Measurements from ENCODE around the gene WFDC1.

WFDC1 gene

DNA sequence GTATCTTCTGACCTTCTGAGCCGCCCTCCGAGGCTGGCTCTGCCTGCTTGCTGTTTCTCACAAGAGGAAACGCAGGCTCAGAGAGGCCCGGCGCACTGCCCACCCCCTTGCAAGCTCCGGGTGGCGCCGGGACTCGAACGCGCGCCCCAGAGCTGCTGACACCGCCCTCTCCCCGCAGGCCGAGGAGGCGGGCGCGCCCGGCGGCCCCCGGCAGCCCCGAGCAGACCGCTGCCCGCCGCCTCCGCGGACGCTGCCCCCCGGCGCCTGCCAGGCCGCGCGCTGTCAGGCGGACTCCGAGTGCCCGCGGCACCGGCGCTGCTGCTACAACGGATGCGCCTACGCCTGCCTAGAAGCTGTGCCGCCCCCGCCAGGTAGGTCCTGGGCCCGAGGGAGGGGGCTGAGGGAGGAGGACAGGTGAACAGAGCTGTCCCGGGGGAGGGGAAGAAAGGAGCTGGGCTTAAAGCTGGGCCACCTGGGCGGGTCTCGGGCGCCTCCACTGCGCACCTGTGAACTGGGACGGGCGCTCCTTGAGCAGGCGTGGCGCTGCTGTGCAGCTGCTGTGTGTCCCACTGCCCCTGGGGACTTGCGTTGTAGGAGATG is 18.2 kb downstream of the WFDC1 start:
- DNase-seq (ENCODE audit: low read depth in 1 of 2, low spot score in 1 of 2): no peak
- H3K4me3 ChIP-seq (replicated peaks; ENCODE audit: insufficient read depth, low read length): no peak overlapping the region
- peaks cover 15% of the 10 kb centered on the region for H3K27me3 ChIP-seq (ENCODE audit: insufficient read depth, poor library complexity, severe bottlenecking)

DNA sequence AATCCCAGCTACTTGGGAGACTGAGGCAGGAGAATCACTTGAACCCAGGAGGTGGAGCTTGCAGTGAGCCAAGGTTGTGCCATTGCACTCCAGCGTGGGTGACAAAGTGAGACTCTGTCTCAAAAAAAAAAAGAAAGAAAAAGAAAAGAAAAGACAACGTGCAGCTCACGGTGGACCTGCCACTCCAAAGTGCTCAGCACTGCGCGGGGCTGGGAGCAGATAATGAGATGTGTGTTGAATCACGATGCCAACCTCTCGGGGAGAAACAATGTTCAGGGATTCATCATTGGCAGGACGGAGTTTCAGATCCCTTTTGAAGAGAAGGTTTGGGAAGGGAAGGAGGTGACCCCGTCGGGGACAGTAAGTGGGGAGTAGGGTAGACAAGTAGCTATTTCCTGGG is 19.2 kb downstream of the WFDC1 start:
- no peak overlapping the region for H3K27ac ChIP-seq (replicated peaks)
- no peak overlapping the region for H3K4me3 ChIP-seq (replicated peaks; ENCODE audit: insufficient read depth, low read length)
- TF ChIP-seq REST (IDR thresholded peaks at IDR 0.05; ENCODE audit: insufficient replicate concordance, low read depth) (no peak), SPI1 (IDR thresholded peaks at IDR 0.05; ENCODE audit: borderline replicate concordance, low read depth) (no peak), GABPA (IDR thresholded peaks at IDR 0.05; ENCODE audit: low read depth) (no peak), POLR2AphosphoS5 (IDR thresholded peaks at IDR 0.05; ENCODE audit: low read depth) (no peak)
- TF ChIP-seq, protein P1, sequence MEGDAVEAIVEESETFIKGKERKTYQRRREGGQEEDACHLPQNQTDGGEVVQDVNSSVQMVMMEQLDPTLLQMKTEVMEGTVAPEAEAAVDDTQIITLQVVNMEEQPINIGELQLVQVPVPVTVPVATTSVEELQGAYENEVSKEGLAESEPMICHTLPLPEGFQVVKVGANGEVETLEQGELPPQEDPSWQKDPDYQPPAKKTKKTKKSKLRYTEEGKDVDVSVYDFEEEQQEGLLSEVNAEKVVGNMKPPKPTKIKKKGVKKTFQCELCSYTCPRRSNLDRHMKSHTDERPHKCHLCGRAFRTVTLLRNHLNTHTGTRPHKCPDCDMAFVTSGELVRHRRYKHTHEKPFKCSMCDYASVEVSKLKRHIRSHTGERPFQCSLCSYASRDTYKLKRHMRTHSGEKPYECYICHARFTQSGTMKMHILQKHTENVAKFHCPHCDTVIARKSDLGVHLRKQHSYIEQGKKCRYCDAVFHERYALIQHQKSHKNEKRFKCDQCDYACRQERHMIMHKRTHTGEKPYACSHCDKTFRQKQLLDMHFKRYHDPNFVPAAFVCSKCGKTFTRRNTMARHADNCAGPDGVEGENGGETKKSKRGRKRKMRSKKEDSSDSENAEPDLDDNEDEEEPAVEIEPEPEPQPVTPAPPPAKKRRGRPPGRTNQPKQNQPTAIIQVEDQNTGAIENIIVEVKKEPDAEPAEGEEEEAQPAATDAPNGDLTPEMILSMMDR (IDR thresholded peaks at IDR 0.05; ENCODE audit: insufficient read depth, low read length): no peak
- H3K27me3 ChIP-seq (ENCODE audit: insufficient read depth, poor library complexity, severe bottlenecking): peaks cover 15% of the 10 kb centered on the region
- no peak for DNase-seq (ENCODE audit: low read depth in 1 of 2, low spot score in 1 of 2)

More for the DNA sequence above, 18.2 kb downstream of the WFDC1 start:
- no peak for TF ChIP-seq REST (IDR thresholded peaks at IDR 0.05; ENCODE audit: insufficient replicate concordance, low read depth)
- TF ChIP-seq, protein P1 (IDR thresholded peaks at IDR 0.05; ENCODE audit: insufficient read depth, low read length): no peak
- TF ChIP-seq GABPA (IDR thresholded peaks at IDR 0.05; ENCODE audit: low read depth): no peak
- TF ChIP-seq SPI1 (IDR thresholded peaks at IDR 0.05; ENCODE audit: borderline replicate concordance, low read depth): no peak
- TF ChIP-seq POLR2AphosphoS5 (IDR thresholded peaks at IDR 0.05; ENCODE audit: low read depth): no peak
- no peak overlapping the region for H3K27ac ChIP-seq (replicated peaks)

DNA sequence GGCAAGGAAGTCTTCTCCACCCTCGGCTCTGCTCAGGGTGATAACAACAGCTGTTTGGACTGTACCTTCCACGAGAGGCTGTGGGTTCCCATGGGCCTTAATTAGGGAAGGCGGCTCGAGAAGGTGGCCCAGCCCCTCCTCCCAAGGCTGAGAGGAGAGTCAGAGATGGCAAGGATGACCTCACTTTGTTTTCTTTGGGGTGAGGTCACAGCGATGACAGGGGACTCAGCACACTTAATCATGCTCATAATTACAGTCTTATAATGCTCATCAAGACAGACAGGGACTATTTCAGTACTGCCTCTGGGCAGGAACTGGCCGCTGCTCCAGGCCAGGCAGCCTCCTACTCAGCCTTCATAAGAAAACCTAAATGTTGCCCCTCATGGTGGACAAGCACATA is 19.7 kb downstream of the WFDC1 start:
- no peak for DNase-seq (ENCODE audit: low read depth in 1 of 2, low spot score in 1 of 2)
- Histone ChIP-seq H3K27ac (replicated peaks) (no peak overlapping the region), H3K27me3 (ENCODE audit: insufficient read depth, poor library complexity, severe bottlenecking) (peaks cover 15% of the 10 kb centered on the region), H3K4me3 (replicated peaks; ENCODE audit: insufficient read depth, low read length) (no peak overlapping the region)
- TF ChIP-seq, protein P1 (IDR thresholded peaks at IDR 0.05; ENCODE audit: insufficient read depth, low read length): no peak

- DNase-seq (ENCODE audit: low read depth in 1 of 2, low spot score in 1 of 2): no peak
- peaks cover 15% of the 10 kb centered on the region for H3K27me3 ChIP-seq (ENCODE audit: insufficient read depth, poor library complexity, severe bottlenecking)
- no peak overlapping the region for H3K4me3 ChIP-seq (replicated peaks; ENCODE audit: insufficient read depth, low read length)
- TF ChIP-seq REST (IDR thresholded peaks at IDR 0.05; ENCODE audit: insufficient replicate concordance, low read depth) (no peak), SPI1 (IDR thresholded peaks at IDR 0.05; ENCODE audit: borderline replicate concordance, low read depth) (no peak), POLR2AphosphoS5 (IDR thresholded peaks at IDR 0.05; ENCODE audit: low read depth) (no peak)
- H3K27ac ChIP-seq (replicated peaks): no peak overlapping the region
Measured at GRCh38 chr16:84314814-84315213, 20.1 kb downstream of the WFDC1 start.

Data from HL-60 (cell line).